ENCODE results near the gene FGD5.

FGD5 gene

GRCh38 chr3:14824646-14825045 is 5.9 kb downstream of the FGD5 start:
- no peak for DNase-seq (ENCODE audit: low read depth in 2 of 2)

GRCh38 chr3:14826069-14826468 is 7.3 kb downstream of the FGD5 start:
- DNase-seq (ENCODE audit: low read depth in 2 of 2) = no peak

- DNase-seq (ENCODE audit: low read depth in 2 of 2) = no peak
Measured at GRCh38 chr3:14827776-14828175, 9.0 kb downstream of the FGD5 start.

- DNase-seq (ENCODE audit: low read depth in 2 of 2) = no peak
Measured at GRCh38 chr3:14829811-14830210, 11.0 kb downstream of the FGD5 start.

GRCh38 chr3:14831916-14832450 is 13.2 kb downstream of the FGD5 start:
- no peak for DNase-seq (ENCODE audit: low read depth in 2 of 2)

GRCh38 chr3:14832975-14833722 is 14.4 kb downstream of the FGD5 start:
- no peak for DNase-seq (ENCODE audit: low read depth in 2 of 2)

- DNase-seq (ENCODE audit: low read depth in 2 of 2) = no peak
Measured at GRCh38 chr3:14834121-14834520, 15.4 kb downstream of the FGD5 start.

GRCh38 chr3:14834807-14835466 is 16.2 kb downstream of the FGD5 start:
- DNase-seq (ENCODE audit: low read depth in 2 of 2) = no peak

- DNase-seq (ENCODE audit: low read depth in 2 of 2) = no peak
Measured at GRCh38 chr3:14836049-14836468, 17.3 kb downstream of the FGD5 start.

- DNase-seq (ENCODE audit: low read depth in 2 of 2) = no peak
Measured at GRCh38 chr3:14837186-14837877, 18.6 kb downstream of the FGD5 start.

- DNase-seq (ENCODE audit: low read depth in 2 of 2) = no peak
Measured at GRCh38 chr3:14837878-14838258, 19.1 kb downstream of the FGD5 start.

GRCh38 chr3:14839236-14839635 is 20.5 kb downstream of the FGD5 start:
- DNase-seq (ENCODE audit: low read depth in 2 of 2) = no peak

- DNase-seq (ENCODE audit: low read depth in 2 of 2) = no peak
Measured at GRCh38 chr3:14841836-14842235, 23.1 kb downstream of the FGD5 start.

- DNase-seq (ENCODE audit: low read depth in 2 of 2) = no peak
Measured at GRCh38 chr3:14842277-14842676, 23.5 kb downstream of the FGD5 start.

GRCh38 chr3:14843321-14843720 is 24.6 kb downstream of the FGD5 start:
- DNase-seq (ENCODE audit: low read depth in 2 of 2) = no peak

GRCh38 chr3:14844386-14845170 is 25.8 kb downstream of the FGD5 start:
- no peak for DNase-seq (ENCODE audit: low read depth in 2 of 2)

- DNase-seq (ENCODE audit: low read depth in 2 of 2) = no peak
Measured at GRCh38 chr3:14845180-14845579, 26.4 kb downstream of the FGD5 start.

GRCh38 chr3:14845826-14846225 is 27.1 kb downstream of the FGD5 start:
- no peak for DNase-seq (ENCODE audit: low read depth in 2 of 2)

- no peak for DNase-seq (ENCODE audit: low read depth in 2 of 2)
Measured at GRCh38 chr3:14846226-14846880, 27.6 kb downstream of the FGD5 start.

GRCh38 chr3:14847613-14848541 is 29.1 kb downstream of the FGD5 start:
- DNase-seq (ENCODE audit: low read depth in 2 of 2) = no peak

Measured in fibroblast of skin of left biceps (primary cell).